ENCODE data around the gene ABLIM3. TPM values are rescaled to one million over a fixed set of nuclear protein-coding genes. Genes with fewer than 3 reads are reported as not detected.

ABLIM3 gene
- total and polyA plus RNA-seq, 2 of the 8 experiments (the other 6 are each of a cell fraction or from before 2014, with no cell fraction given), result 0.36 to 0.56 TPM

DNA sequence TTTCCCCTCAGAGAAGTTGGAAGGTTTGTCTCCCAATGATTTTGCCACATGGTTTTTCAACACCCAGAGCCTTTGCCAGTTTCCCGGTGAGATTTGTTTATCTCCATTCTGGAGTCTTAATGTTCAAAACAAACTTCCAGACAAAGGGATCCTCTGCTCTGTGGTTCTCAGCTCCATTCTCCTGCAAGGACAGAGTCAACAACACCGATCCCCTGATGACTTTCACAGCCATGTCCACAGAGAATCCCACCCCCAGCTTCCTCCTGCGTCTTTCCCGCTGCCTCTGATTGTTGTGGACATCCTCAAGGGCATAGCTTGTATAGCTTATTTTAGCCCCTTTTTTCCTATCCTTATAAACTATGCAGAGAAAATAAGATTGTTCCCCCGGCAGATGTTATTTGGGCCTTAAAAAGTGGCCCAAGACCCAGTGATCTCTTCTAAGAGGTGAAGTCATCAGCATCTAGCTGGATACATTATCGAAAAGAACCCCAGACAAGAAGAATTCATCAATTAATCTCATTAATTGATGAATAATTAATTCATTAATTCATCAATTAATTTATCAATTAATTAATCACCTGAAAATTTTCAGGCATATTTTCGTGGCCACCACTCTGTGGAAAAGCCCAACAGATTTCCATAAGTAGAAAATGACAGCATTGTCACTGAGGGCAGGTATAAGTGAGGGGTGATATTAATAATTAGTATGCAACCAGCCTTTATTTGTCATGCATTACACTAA is 2.9 kb upstream of the ABLIM3 start (continued):
- TF ChIP-seq RBBP5 (IDR thresholded peaks at IDR 0.05; ENCODE audit: borderline replicate concordance, low read depth, low read length) (no peak), SIN3A (conservative IDR thresholded peaks at IDR 0.05 in 1 of 2, IDR thresholded peaks at IDR 0.05 in 1 of 2; ENCODE audit: low read depth in 1 of 2, low read length in 2 of 2) (no peak), HDAC6 (IDR thresholded peaks at IDR 0.05; ENCODE audit: low read depth, low read length) (no peak), BCL11A (IDR thresholded peaks at IDR 0.05; ENCODE audit: low read depth in 2 of 2, low read length in 2 of 2) (no peak), CEBPB (IDR thresholded peaks at IDR 0.05; ENCODE audit: low read depth, low read length) (no peak)
- TF ChIP-seq, protein P1, sequence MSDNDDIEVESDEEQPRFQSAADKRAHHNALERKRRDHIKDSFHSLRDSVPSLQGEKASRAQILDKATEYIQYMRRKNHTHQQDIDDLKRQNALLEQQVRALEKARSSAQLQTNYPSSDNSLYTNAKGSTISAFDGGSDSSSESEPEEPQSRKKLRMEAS (IDR thresholded peaks at IDR 0.05), result no peak
- TF ChIP-seq, protein P2, sequence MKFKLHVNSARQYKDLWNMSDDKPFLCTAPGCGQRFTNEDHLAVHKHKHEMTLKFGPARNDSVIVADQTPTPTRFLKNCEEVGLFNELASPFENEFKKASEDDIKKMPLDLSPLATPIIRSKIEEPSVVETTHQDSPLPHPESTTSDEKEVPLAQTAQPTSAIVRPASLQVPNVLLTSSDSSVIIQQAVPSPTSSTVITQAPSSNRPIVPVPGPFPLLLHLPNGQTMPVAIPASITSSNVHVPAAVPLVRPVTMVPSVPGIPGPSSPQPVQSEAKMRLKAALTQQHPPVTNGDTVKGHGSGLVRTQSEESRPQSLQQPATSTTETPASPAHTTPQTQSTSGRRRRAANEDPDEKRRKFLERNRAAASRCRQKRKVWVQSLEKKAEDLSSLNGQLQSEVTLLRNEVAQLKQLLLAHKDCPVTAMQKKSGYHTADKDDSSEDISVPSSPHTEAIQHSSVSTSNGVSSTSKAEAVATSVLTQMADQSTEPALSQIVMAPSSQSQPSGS (IDR thresholded peaks at IDR 0.05; ENCODE audit: low read length), result no peak
